OCI-LY7 (cell line): ENCODE measurements around the gene ZC3H14. TPM values are rescaled to one million over a fixed set of nuclear protein-coding genes. Genes with fewer than 3 reads are reported as not detected.

Experiments used
- BruUV-seq: library from RNA; stranded (reverse); fragments of 400-500 nt; replicated peaks from 2 replicates; lab custom pipeline; 2021; lab: Mats Ljungman, UMichigan
- CTCF ChIA-PET: fragments of 300-600 bp; sonication (Branson Sonifier 250); formaldehyde crosslinking; loops from one replicate; lab custom pipeline; 2022; ENCODE audit warnings: antibody characterized with exemption; ENCODE audit not compliant: unreplicated experiment; lab: Charles Lee
- POLR2A ChIA-PET: fragments of 300-600 bp; sonication (Branson Sonifier 250); formaldehyde crosslinking; loops from one replicate; lab custom pipeline; 2022; ENCODE audit warnings: antibody characterized with exemption; lab: Charles Lee
- DNase-seq: peaks from one replicate; pipeline ENCODE4 v3.0.0-alpha.2; 2015; ENCODE audit warnings: low spot score
- H2AFZ ChIP-seq: fragments of 200-600 bp; sonication (generic), shearing (Covaris generic); 2 replicates; pipeline ENCODE4 v1.6.1; 2014; ENCODE audit warnings: mild to moderate bottlenecking, antibody characterized with exemption, low read length, moderate library complexity
- H3K27ac ChIP-seq: fragments of 200-600 bp; sonication (generic); 2 replicates; pipeline ENCODE4 v1.5.1; 2014; ENCODE audit warnings: mixed run types, low read depth, mild to moderate bottlenecking, moderate library complexity, low read length, inconsistent platforms; ENCODE audit not compliant: poor library complexity, severe bottlenecking
- H3K36me3 ChIP-seq: fragments of 200-600 bp; sonication (generic); 2 replicates; pipeline ENCODE4 v1.6.1; 2014; ENCODE audit warnings: mild to moderate bottlenecking, antibody characterized with exemption, low read length, moderate library complexity, mixed read lengths; ENCODE audit not compliant: insufficient read depth
- H3K4me1 ChIP-seq: fragments of 200-600 bp; sonication (generic); 2 replicates; pipeline ENCODE4 v1.5.1; 2014; ENCODE audit warnings: mild to moderate bottlenecking, low read length; ENCODE audit not compliant: insufficient read depth, poor library complexity, severe bottlenecking
- H3K4me2 ChIP-seq: fragments of 200-600 bp; sonication (generic); 2 replicates; pipeline ENCODE4 v1.6.1; 2014; ENCODE audit warnings: mild to moderate bottlenecking, low read length
- H3K4me3 ChIP-seq: fragments of 200-600 bp; sonication (generic); 2 replicates; pipeline ENCODE4 v1.5.1; 2014; ENCODE audit warnings: mild to moderate bottlenecking, low read depth, low read length; ENCODE audit not compliant: poor library complexity, severe bottlenecking
- H3K79me2 ChIP-seq: fragments of 200-600 bp; sonication (generic); 2 replicates; pipeline ENCODE4 v1.6.1; 2016; ENCODE audit warnings: low read depth, mild to moderate bottlenecking, low read length, moderate library complexity, mixed read lengths; ENCODE audit not compliant: insufficient read depth
- H3K9me2 ChIP-seq: fragments of 200-600 bp; sonication (generic); 2 replicates; pipeline ENCODE4 v1.6.1; 2016; ENCODE audit warnings: mild to moderate bottlenecking, low read length, mixed read lengths; ENCODE audit not compliant: insufficient read depth
- H3K9me3 ChIP-seq: fragments of 200-600 bp; sonication (generic); 2 replicates; pipeline ENCODE4 v1.6.1; 2014; ENCODE audit warnings: mild to moderate bottlenecking, mixed run types, low read length, mixed read lengths
- H4K20me1 ChIP-seq: fragments of 200-600 bp; sonication (generic); 2 replicates; pipeline ENCODE4 v1.6.1; 2014; ENCODE audit warnings: mild to moderate bottlenecking, antibody characterized with exemption, low read length, moderate library complexity, mixed read lengths; ENCODE audit not compliant: insufficient read depth
- CTCF ChIP-seq: fragments of 200-600 bp; sonication (generic); conservative IDR thresholded peaks from 2 replicates; pipeline ENCODE4 v1.5.1; 2014; ENCODE audit warnings: mild to moderate bottlenecking, antibody characterized with exemption, low read length, moderate library complexity, mixed read lengths
- EZH2phosphoT487 ChIP-seq: fragments of 200-600 bp; sonication (generic); IDR thresholded peaks from 2 replicates; pipeline ENCODE4 v1.6.1; 2018; ENCODE audit warnings: low read depth, borderline replicate concordance, mild to moderate bottlenecking, mixed run types, antibody characterized with exemption, low read length, moderate library complexity, mixed read lengths
- intact Hi-C: fragments of 100-400 bp; cut with micrococcal nuclease; formaldehyde crosslinking; loops from one replicate; pipeline ENCODE4 v1.10.0; 2022; ENCODE audit not compliant: unreplicated experiment
- total RNA-seq, 2 experiments: library from RNA; depleted of rRNA in 1 of 2; stranded (reverse); fragments of >200 nt in 1 of 2; shearing (Covaris generic) in 1 of 2; gene quantifications; 2 replicates each; pipeline ENCODE4 v1.2.3, GENCODE V29; 2014 to 2022

ZC3H14 gene
- total RNA-seq, 2 experiments from 2014 or later = 36.6 to 53.5 TPM

- no peaks in the 10 kb centered on the region for H3K9me2 ChIP-seq
- POLR2A ChIA-PET = interaction anchor here (0.5 to 1.4 kb wide), 5 partner anchors 20 to 1616 kb away, joined by 3 to 5 read pairs (median 3); no protein-coding TSS in a partner anchor
- intact Hi-C loops = no loop called here
- H3K4me3 ChIP-seq = no peak overlapping the region
- BruUV-seq = no TSS peak
- TF ChIP-seq EZH2phosphoT487 (no peak), CTCF (no peak)
- CTCF ChIA-PET = no interaction called here
- no peaks in the 10 kb centered on the region for H3K9me3 ChIP-seq
- H3K4me1 ChIP-seq = no peaks in the 10 kb centered on the region
- H3K79me2 ChIP-seq = no peaks in the 10 kb centered on the region
- no peaks in the 10 kb centered on the region for H4K20me1 ChIP-seq
- DNase-seq = no peak
- no peak overlapping the region for H2AFZ ChIP-seq
- H3K36me3 ChIP-seq = no peaks in the 10 kb centered on the region
- no peak overlapping the region for H3K27ac ChIP-seq
- no peak overlapping the region for H3K4me2 ChIP-seq
Measured at GRCh38 chr14:88628033-88628432, 65.2 kb downstream of the ZC3H14 start.

- intact Hi-C loops = no loop called here
- Histone ChIP-seq H4K20me1 (no peaks in the 10 kb centered on the region), H3K4me2 (no peak overlapping the region), H3K9me3 (no peaks in the 10 kb centered on the region), H3K27ac (no peak overlapping the region), H3K4me1 (no peaks in the 10 kb centered on the region), H2AFZ (no peak overlapping the region), H3K36me3 (no peaks in the 10 kb centered on the region), H3K9me2 (no peaks in the 10 kb centered on the region), H3K4me3 (no peak overlapping the region), H3K79me2 (no peaks in the 10 kb centered on the region)
- BruUV-seq = no TSS peak
- CTCF ChIA-PET = no interaction called here
- POLR2A ChIA-PET = interaction anchor here (0.6 kb wide), 1 partner anchor 1371 kb away, joined by 4 read pairs; no protein-coding TSS in a partner anchor
- no peak for TF ChIP-seq EZH2phosphoT487
- no peak for TF ChIP-seq CTCF
- DNase-seq = no peak
Measured at GRCh38 chr14:88628462-88628861, 65.6 kb downstream of the ZC3H14 start.

GRCh38 chr14:88630565-88630964, 67.7 kb downstream of the ZC3H14 start:
- ChIA-PET CTCF (no interaction called here), POLR2A (no interaction called here)
- no peak overlapping the region for H2AFZ ChIP-seq
- no peak for TF ChIP-seq CTCF
- no peak for TF ChIP-seq EZH2phosphoT487
- BruUV-seq = no TSS peak
- no peak overlapping the region for H3K27ac ChIP-seq
- no peak overlapping the region for H3K4me3 ChIP-seq
- no peaks in the 10 kb centered on the region for H3K9me3 ChIP-seq
- no peaks in the 10 kb centered on the region for H4K20me1 ChIP-seq
- no peak for DNase-seq
- H3K4me1 ChIP-seq = no peaks in the 10 kb centered on the region
- H3K36me3 ChIP-seq = no peaks in the 10 kb centered on the region
- no peak overlapping the region for H3K4me2 ChIP-seq
- no peaks in the 10 kb centered on the region for H3K9me2 ChIP-seq
- intact Hi-C loops = no loop called here
- no peaks in the 10 kb centered on the region for H3K79me2 ChIP-seq
